ENCODE data around the gene BBLN. TPM values are rescaled to one million over a fixed set of nuclear protein-coding genes. Genes with fewer than 3 reads are reported as not detected.
A peak's percentile ranks its signal among the peaks of the same experiment; 100 is the strongest.

Gene BBLN
- total and polyA plus RNA-seq, 3 experiments from 2014 or later = 75.5 to 137 (median 78.4) TPM

- CTCF ChIA-PET = interaction anchor here (1.4 to 1.9 kb wide), 2 partner anchors 11 to 60 kb away, joined by 3 to 5 read pairs; partner anchors contain the start of gene CIZ1
- Mint-ChIP-seq H3K4me3 (peak overlapping the region in 3 of 7 donors; percentile 16 to 86 (median 28)), H3K27ac (no peak overlapping the region), H3K4me1 (peaks cover 8 to 10% (median 9%) of the 10 kb centered on the region in 3 donors), H3K36me3 (no peaks in the 10 kb centered on the region), H3K9me3 (no peaks in the 10 kb centered on the region), H3K27me3 (peaks cover 3 to 16% of the 10 kb centered on the region in 2 donors)
- POLR2A ChIA-PET = no interaction called here
- H3K9me3 ChIP-seq (ENCODE audit: low read length) = no peaks in the 10 kb centered on the region
- no peaks in the 10 kb centered on the region for H3K36me3 ChIP-seq (ENCODE audit: insufficient read depth, low read length)
- H3K27me3 ChIP-seq (ENCODE audit: insufficient read depth, low read length, poor library complexity, severe bottlenecking) = peaks cover 13% of the 10 kb centered on the region
- peaks cover 14% of the 10 kb centered on the region for H3K4me1 ChIP-seq (ENCODE audit: insufficient read depth, low read length)
- no peak overlapping the region for H3K27ac ChIP-seq (ENCODE audit: low read depth, low read length)
- no peak for DNase-seq
- H3K4me3 ChIP-seq (ENCODE audit: low read length) = no peak overlapping the region
These were observed 41.6 kb downstream of the BBLN start for GRCh38 chr9:128201441-128202369.

- Histone ChIP-seq H3K27ac (ENCODE audit: low read depth, low read length) (no peak overlapping the region), H3K36me3 (ENCODE audit: insufficient read depth, low read length) (no peaks in the 10 kb centered on the region), H3K27me3 (ENCODE audit: insufficient read depth, low read length, poor library complexity, severe bottlenecking) (peaks cover 13% of the 10 kb centered on the region), H3K9me3 (ENCODE audit: low read length) (no peaks in the 10 kb centered on the region), H3K4me1 (ENCODE audit: insufficient read depth, low read length) (peaks cover 14% of the 10 kb centered on the region), H3K4me3 (ENCODE audit: low read length) (no peak overlapping the region)
- H3K4me3 Mint-ChIP-seq = peak overlapping the region; percentile 66 to 86 (median 81)
- DNase-seq = no peak
- H3K4me1 Mint-ChIP-seq = peaks cover 8 to 10% (median 9%) of the 10 kb centered on the region in 3 donors
- no peaks in the 10 kb centered on the region for H3K9me3 Mint-ChIP-seq
- ChIA-PET POLR2A (interaction anchor here (1.3 kb wide), 1 partner anchor 48 kb away, joined by 3 read pairs; no protein-coding TSS in a partner anchor), CTCF (no interaction called here)
- H3K27me3 Mint-ChIP-seq = peaks cover 5 to 16% of the 10 kb centered on the region in 2 donors
- H3K36me3 Mint-ChIP-seq = no peaks in the 10 kb centered on the region
- H3K27ac Mint-ChIP-seq = peak overlapping the region in 5 of 8 donors; percentile 2 to 62 (median 25)
These were observed 42.6 kb downstream of the BBLN start for GRCh38 chr9:128202648-128203023.

- ChIA-PET POLR2A (interaction anchor here (1.3 kb wide), 1 partner anchor 47 kb away, joined by 3 read pairs; no protein-coding TSS in a partner anchor), CTCF (interaction anchor here (1.0 kb wide), 2 partner anchors 9 to 47 kb away, joined by 3 to 5 read pairs; no protein-coding TSS in a partner anchor)
- Histone ChIP-seq H3K4me1 (ENCODE audit: insufficient read depth, low read length) (peaks cover 14% of the 10 kb centered on the region), H3K4me3 (ENCODE audit: low read length) (peak within 1 kb of the TSS; percentile 58), H3K36me3 (ENCODE audit: insufficient read depth, low read length) (no peaks in the 10 kb centered on the region), H3K9me3 (ENCODE audit: low read length) (no peaks in the 10 kb centered on the region), H3K27ac (ENCODE audit: low read depth, low read length) (peak within 1 kb of the TSS; percentile 47), H3K27me3 (ENCODE audit: insufficient read depth, low read length, poor library complexity, severe bottlenecking) (peaks cover 13% of the 10 kb centered on the region)
- peaks cover 8 to 10% (median 9%) of the 10 kb centered on the region in 3 donors for H3K4me1 Mint-ChIP-seq
- H3K4me3 Mint-ChIP-seq = peak within 1 kb of the TSS; percentile 66 to 86 (median 81)
- DNase-seq = peak; percentile 63 to 78 (median 76)
- H3K9me3 Mint-ChIP-seq = no peaks in the 10 kb centered on the region
- peaks cover 5 to 16% of the 10 kb centered on the region in 2 donors for H3K27me3 Mint-ChIP-seq
- no peaks in the 10 kb centered on the region for H3K36me3 Mint-ChIP-seq
- peak within 1 kb of the TSS in 5 of 8 donors; percentile 2 to 65 (median 56) for H3K27ac Mint-ChIP-seq
These were observed 43.1 kb downstream of the BBLN start, which contains the start of gene DNM1 for GRCh38 chr9:128203024-128203706. DNM1 (plus strand) TSS chr9:128203379; CDS start chr9:128203471, 92 bp downstream.

- peak overlapping the region in 1 of 8 donors; percentile 65 for H3K27ac Mint-ChIP-seq
- H3K9me3 Mint-ChIP-seq = no peaks in the 10 kb centered on the region
- peaks cover 8 to 10% (median 9%) of the 10 kb centered on the region in 3 donors for H3K4me1 Mint-ChIP-seq
- peak in 1 of 5 donors; percentile 13 for DNase-seq
- Histone ChIP-seq H3K27ac (ENCODE audit: low read depth, low read length) (peak overlapping the region; percentile 47), H3K27me3 (ENCODE audit: insufficient read depth, low read length, poor library complexity, severe bottlenecking) (peaks cover 13% of the 10 kb centered on the region), H3K4me1 (ENCODE audit: insufficient read depth, low read length) (peaks cover 14% of the 10 kb centered on the region), H3K36me3 (ENCODE audit: insufficient read depth, low read length) (no peaks in the 10 kb centered on the region), H3K4me3 (ENCODE audit: low read length) (peak overlapping the region; percentile 58), H3K9me3 (ENCODE audit: low read length) (no peaks in the 10 kb centered on the region)
- CTCF ChIA-PET = interaction anchor here (0.7 to 1.0 kb wide), 3 partner anchors 8 to 154 kb away, joined by 3 to 5 read pairs (median 3); no protein-coding TSS in a partner anchor
- H3K4me3 Mint-ChIP-seq = peak overlapping the region in 6 of 7 donors; percentile 34 to 84 (median 60)
- H3K36me3 Mint-ChIP-seq = no peaks in the 10 kb centered on the region
- POLR2A ChIA-PET = interaction anchor here (0.6 to 1.3 kb wide), 2 partner anchors 42 to 47 kb away, joined by 3 to 6 read pairs; no protein-coding TSS in a partner anchor
- peaks cover 6 to 22% of the 10 kb centered on the region in 2 donors for H3K27me3 Mint-ChIP-seq
These were observed 43.9 kb downstream of the BBLN start for GRCh38 chr9:128203707-128204551.

GRCh38 chr9:128204858-128205257 lies 44.8 kb downstream of the BBLN start:
- Mint-ChIP-seq H3K27me3 (peaks cover 10 to 22% of the 10 kb centered on the region in 2 donors), H3K9me3 (no peaks in the 10 kb centered on the region), H3K4me3 (peak overlapping the region in 2 of 7 donors; percentile 40 to 65), H3K36me3 (no peaks in the 10 kb centered on the region), H3K27ac (no peak overlapping the region), H3K4me1 (peaks cover 8 to 10% (median 9%) of the 10 kb centered on the region in 3 donors)
- Histone ChIP-seq H3K9me3 (ENCODE audit: low read length) (no peaks in the 10 kb centered on the region), H3K4me1 (ENCODE audit: insufficient read depth, low read length) (peaks cover 14% of the 10 kb centered on the region), H3K4me3 (ENCODE audit: low read length) (no peak overlapping the region), H3K36me3 (ENCODE audit: insufficient read depth, low read length) (no peaks in the 10 kb centered on the region), H3K27me3 (ENCODE audit: insufficient read depth, low read length, poor library complexity, severe bottlenecking) (peaks cover 13% of the 10 kb centered on the region), H3K27ac (ENCODE audit: low read depth, low read length) (peak overlapping the region; percentile 43)
- DNase-seq = no peak
- ChIA-PET CTCF (no interaction called here), POLR2A (no interaction called here)

- no peaks in the 10 kb centered on the region for H3K9me3 Mint-ChIP-seq
- H3K36me3 Mint-ChIP-seq = no peaks in the 10 kb centered on the region
- Histone ChIP-seq H3K27me3 (ENCODE audit: insufficient read depth, low read length, poor library complexity, severe bottlenecking) (peaks cover 13% of the 10 kb centered on the region), H3K4me3 (ENCODE audit: low read length) (no peak overlapping the region), H3K9me3 (ENCODE audit: low read length) (no peaks in the 10 kb centered on the region), H3K27ac (ENCODE audit: low read depth, low read length) (no peak overlapping the region), H3K36me3 (ENCODE audit: insufficient read depth, low read length) (no peaks in the 10 kb centered on the region), H3K4me1 (ENCODE audit: insufficient read depth, low read length) (peaks cover 14% of the 10 kb centered on the region)
- no peak for DNase-seq
- H3K27ac Mint-ChIP-seq = no peak overlapping the region
- POLR2A ChIA-PET = no interaction called here
- CTCF ChIA-PET = interaction anchor here (2.0 kb wide), 1 partner anchor 8 kb away, joined by 4 read pairs; no protein-coding TSS in a partner anchor
- peaks cover 8 to 10% (median 9%) of the 10 kb centered on the region in 3 donors for H3K4me1 Mint-ChIP-seq
- peaks cover 10 to 22% of the 10 kb centered on the region in 2 donors for H3K27me3 Mint-ChIP-seq
- H3K4me3 Mint-ChIP-seq = peak overlapping the region in 1 of 7 donors; percentile 55
These were observed 45.4 kb downstream of the BBLN start for GRCh38 chr9:128205296-128205944.

- no peak for DNase-seq
- Mint-ChIP-seq H3K27ac (no peak overlapping the region), H3K4me3 (peak overlapping the region in 1 of 7 donors; percentile 49), H3K27me3 (peaks cover 13 to 22% of the 10 kb centered on the region in 2 donors), H3K36me3 (no peaks in the 10 kb centered on the region), H3K9me3 (no peaks in the 10 kb centered on the region), H3K4me1 (peaks cover 8 to 10% (median 9%) of the 10 kb centered on the region in 3 donors)
- no peak overlapping the region for H3K27ac ChIP-seq (ENCODE audit: low read depth, low read length)
- peaks cover 13% of the 10 kb centered on the region for H3K27me3 ChIP-seq (ENCODE audit: insufficient read depth, low read length, poor library complexity, severe bottlenecking)
- H3K4me1 ChIP-seq (ENCODE audit: insufficient read depth, low read length) = peaks cover 14% of the 10 kb centered on the region
- ChIA-PET CTCF (interaction anchor here (0.7 to 2.0 kb wide), 3 partner anchors 9 to 16 kb away, joined by 3 to 4 read pairs (median 4); no protein-coding TSS in a partner anchor), POLR2A (no interaction called here)
- H3K4me3 ChIP-seq (ENCODE audit: low read length) = no peak overlapping the region
- H3K9me3 ChIP-seq (ENCODE audit: low read length) = no peaks in the 10 kb centered on the region
- no peaks in the 10 kb centered on the region for H3K36me3 ChIP-seq (ENCODE audit: insufficient read depth, low read length)
These were observed 46.4 kb downstream of the BBLN start for GRCh38 chr9:128206484-128206883.
